ENCODE results near the gene KIN. TPM values are rescaled to one million over a fixed set of nuclear protein-coding genes. Genes with fewer than 3 reads are reported as not detected.

Gene KIN
- polyA plus RNA-seq, 2 of the 4 experiments (the other 2 are of a cell fraction), result 8.3 to 19.0 TPM

DNA sequence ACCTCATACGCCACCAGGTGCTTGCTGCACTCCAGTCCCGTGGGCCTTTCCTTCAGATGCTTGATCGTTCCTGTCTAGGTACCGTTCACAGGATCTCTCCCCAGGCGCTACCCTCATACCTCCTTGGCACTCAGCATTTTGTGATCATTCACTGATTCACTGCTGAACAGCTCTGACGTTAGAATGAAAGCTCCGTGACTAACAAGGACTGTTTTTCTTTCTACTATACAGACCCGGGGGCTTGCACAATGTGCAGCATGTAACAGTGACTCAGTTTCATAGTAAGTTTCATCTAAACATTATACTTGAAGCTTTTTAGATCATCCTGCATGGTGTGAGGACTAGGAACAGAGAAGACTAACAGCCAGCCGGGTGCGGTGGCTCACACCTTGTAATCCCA is 20.6 kb downstream of the KIN start (continued):
- TF ChIP-seq, protein P1, sequence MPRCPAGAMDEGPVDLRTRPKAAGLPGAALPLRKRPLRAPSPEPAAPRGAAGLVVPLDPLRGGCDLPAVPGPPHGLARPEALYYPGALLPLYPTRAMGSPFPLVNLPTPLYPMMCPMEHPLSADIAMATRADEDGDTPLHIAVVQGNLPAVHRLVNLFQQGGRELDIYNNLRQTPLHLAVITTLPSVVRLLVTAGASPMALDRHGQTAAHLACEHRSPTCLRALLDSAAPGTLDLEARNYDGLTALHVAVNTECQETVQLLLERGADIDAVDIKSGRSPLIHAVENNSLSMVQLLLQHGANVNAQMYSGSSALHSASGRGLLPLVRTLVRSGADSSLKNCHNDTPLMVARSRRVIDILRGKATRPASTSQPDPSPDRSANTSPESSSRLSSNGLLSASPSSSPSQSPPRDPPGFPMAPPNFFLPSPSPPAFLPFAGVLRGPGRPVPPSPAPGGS (IDR thresholded peaks at IDR 0.05), result no peak
- no peak for TF ChIP-seq KDM1A (IDR thresholded peaks at IDR 0.05; ENCODE audit: low read depth)
- TF ChIP-seq RCOR1 (IDR thresholded peaks at IDR 0.05; ENCODE audit: low read depth, low read length), result no peak

DNA sequence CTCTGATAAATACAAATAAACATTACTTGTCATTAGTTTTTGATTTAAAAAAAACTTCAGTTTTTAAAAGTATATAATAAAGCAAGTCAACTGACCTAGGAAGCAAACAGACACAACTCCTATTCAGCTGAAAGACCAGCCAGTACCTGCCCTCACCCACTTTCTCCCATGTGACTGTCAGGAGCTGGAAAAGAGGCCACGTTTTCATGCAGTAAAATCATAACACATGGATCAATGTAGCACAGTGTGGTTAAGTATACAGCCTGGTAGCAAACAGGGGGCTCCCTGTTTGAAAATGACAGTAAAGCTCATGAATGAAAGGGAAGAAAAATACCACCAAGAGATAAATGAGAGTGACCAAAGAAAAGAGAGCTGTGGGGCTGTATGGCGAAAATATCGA is 21.6 kb downstream of the KIN start:
- H3K9me3 ChIP-seq, result no peaks in the 10 kb centered on the region
- ChIA-PET CTCF (interaction anchor here (0.7 to 1.4 kb wide), 4 partner anchors 8 to 1546 kb away, joined by 3 read pairs; no protein-coding TSS in a partner anchor), POLR2A (interaction anchor here (1.3 kb wide), 1 partner anchor 22 kb away, joined by 4 read pairs; the partner anchor contains the start of genes ATP5F1C and KIN)
- no peak for TF ChIP-seq ESRRA (IDR thresholded peaks at IDR 0.05; ENCODE audit: borderline replicate concordance, low read length)
- TF ChIP-seq, protein P2, sequence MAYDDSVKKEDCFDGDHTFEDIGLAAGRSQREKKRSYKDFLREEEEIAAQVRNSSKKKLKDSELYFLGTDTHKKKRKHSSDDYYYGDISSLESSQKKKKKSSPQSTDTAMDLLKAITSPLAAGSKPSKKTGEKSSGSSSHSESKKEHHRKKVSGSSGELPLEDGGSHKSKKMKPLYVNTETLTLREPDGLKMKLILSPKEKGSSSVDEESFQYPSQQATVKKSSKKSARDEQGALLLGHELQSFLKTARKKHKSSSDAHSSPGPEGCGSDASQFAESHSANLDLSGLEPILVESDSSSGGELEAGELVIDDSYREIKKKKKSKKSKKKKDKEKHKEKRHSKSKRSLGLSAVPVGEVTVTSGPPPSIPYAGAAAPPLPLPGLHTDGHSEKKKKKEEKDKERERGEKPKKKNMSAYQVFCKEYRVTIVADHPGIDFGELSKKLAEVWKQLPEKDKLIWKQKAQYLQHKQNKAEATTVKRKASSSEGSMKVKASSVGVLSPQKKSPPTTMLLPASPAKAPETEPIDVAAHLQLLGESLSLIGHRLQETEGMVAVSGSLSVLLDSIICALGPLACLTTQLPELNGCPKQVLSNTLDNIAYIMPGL (CRISPR knock-in tag; IDR thresholded peaks at IDR 0.05; ENCODE audit: borderline replicate concordance), result no peak
- TF ChIP-seq JUNB (IDR thresholded peaks at IDR 0.05), result no peak
- TF ChIP-seq, protein P3, sequence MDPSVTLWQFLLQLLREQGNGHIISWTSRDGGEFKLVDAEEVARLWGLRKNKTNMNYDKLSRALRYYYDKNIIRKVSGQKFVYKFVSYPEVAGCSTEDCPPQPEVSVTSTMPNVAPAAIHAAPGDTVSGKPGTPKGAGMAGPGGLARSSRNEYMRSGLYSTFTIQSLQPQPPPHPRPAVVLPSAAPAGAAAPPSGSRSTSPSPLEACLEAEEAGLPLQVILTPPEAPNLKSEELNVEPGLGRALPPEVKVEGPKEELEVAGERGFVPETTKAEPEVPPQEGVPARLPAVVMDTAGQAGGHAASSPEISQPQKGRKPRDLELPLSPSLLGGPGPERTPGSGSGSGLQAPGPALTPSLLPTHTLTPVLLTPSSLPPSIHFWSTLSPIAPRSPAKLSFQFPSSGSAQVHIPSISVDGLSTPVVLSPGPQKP (IDR thresholded peaks at IDR 0.05; ENCODE audit: low read depth, low read length), result no peak
- no peak for TF ChIP-seq CHD4 (IDR thresholded peaks at IDR 0.05; ENCODE audit: borderline replicate concordance)
- TF ChIP-seq CEBPB (IDR thresholded peaks at IDR 0.05), result no peak
- no peak for TF ChIP-seq RNF2 (IDR thresholded peaks at IDR 0.05; ENCODE audit: borderline replicate concordance, low read depth)
- H3K4me1 ChIP-seq, result no peaks in the 10 kb centered on the region
- no peak overlapping the region for H3K4me2 ChIP-seq
- no peak overlapping the region for H3K27ac ChIP-seq
- ATAC-seq (no peak), FAIRE-seq (no peak), DNase-seq (ENCODE audit: low read depth in 1 of 2, low spot score in 1 of 2) (no peak)
- WGBS (ENCODE audit: missing lambda C conversion rate), result 90% methylated on average over 3 of the region's 3 CpGs
- H3K4me3 ChIP-seq, result no peak overlapping the region

DNA sequence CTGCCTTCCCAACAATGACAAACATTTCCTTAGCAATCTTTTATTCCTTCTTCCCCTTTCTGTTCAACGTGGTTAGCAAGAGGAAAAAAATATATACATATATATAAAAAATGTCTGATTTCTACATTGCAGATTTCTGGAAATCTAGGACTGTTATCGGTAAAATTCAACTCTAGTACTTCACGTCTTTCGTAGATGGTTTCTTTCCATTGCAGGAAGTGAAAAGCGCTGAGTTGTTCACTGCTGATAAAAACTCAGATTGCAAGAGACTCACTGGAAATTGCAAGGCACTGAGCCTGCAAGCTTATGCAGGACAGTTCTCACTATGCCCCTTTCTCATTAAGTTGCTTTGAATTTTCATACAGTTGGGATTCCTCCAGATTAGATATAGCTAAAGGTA is 23.9 kb downstream of the KIN start:
- DNase-seq (ENCODE audit: low read depth in 1 of 2, low spot score in 1 of 2), result no peak
- ATAC-seq, result no peak
- no peak overlapping the region for H3K27ac ChIP-seq
- no peak for FAIRE-seq
- WGBS (ENCODE audit: missing lambda C conversion rate), result 90% methylated on average over 5 of the region's 5 CpGs
- ChIA-PET CTCF (interaction anchor here (1.1 kb wide), 1 partner anchor 13 kb away, joined by 3 read pairs; no protein-coding TSS in a partner anchor), POLR2A (interaction anchor here (0.6 kb wide), 1 partner anchor 232 kb away, joined by 3 read pairs; no protein-coding TSS in a partner anchor)
- H3K4me2 ChIP-seq, result no peak overlapping the region
- H3K4me3 ChIP-seq, result no peak overlapping the region
- TF ChIP-seq, protein P4, sequence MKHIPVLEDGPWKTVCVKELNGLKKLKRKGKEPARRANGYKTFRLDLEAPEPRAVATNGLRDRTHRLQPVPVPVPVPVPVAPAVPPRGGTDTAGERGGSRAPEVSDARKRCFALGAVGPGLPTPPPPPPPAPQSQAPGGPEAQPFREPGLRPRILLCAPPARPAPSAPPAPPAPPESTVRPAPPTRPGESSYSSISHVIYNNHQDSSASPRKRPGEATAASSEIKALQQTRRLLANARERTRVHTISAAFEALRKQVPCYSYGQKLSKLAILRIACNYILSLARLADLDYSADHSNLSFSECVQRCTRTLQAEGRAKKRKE (CRISPR knock-in tag; IDR thresholded peaks at IDR 0.05; ENCODE audit: low read depth), result no peak
- TF ChIP-seq ZFP36 (IDR thresholded peaks at IDR 0.05; ENCODE audit: borderline replicate concordance, partially characterized antibody), result no peak
- no peaks in the 10 kb centered on the region for H3K4me1 ChIP-seq
- H3K9me3 ChIP-seq, result no peaks in the 10 kb centered on the region

DNA sequence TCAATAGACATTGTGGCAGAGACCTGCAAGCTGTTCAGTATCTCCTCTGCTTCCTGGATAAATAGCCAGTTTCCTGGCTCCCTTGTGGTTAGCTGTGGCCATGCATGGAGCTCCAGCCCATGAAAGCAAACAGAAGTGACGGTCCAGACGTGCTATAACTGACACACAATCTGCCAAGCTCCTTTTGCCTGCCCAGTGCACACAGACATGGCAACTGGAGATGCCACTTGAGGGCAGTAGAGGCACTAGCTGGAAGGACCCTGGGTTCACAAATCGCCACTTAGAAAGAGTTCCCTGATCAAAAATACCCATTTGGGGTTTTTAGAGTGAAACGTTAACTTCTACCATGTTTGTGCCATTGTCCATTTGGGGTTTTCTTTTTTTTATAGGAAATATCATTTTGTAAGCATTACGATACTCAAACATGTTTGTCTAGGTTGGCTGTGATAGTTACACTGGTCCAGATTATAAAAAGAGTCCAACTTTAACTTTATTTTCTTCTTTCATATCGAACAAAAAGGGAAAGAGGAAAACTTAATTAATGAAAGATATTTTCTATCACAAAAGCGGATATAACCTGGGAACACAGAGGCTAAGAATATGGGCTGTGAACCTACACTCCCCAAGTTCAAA is 31.3 kb downstream of the KIN start:
- H3K27ac ChIP-seq, result no peak overlapping the region
- no peak overlapping the region for H3K4me2 ChIP-seq
- TF ChIP-seq TFCP2L1 (CRISPR knock-in tag; IDR thresholded peaks at IDR 0.05) (no peak), SMC3 (IDR thresholded peaks at IDR 0.05) (0 out of 3 replicates have a peak, but pooled peaks have one; percentile 9), RAD21 (conservative IDR thresholded peaks at IDR 0.05 in 1 of 2, IDR thresholded peaks at IDR 0.05 in 1 of 2) (peak in 1 of 2 experiments; percentile 40; a peak in 2 of 5 replicates), EP300 (IDR thresholded peaks at IDR 0.05) (no peak)
- TF ChIP-seq, protein P5, sequence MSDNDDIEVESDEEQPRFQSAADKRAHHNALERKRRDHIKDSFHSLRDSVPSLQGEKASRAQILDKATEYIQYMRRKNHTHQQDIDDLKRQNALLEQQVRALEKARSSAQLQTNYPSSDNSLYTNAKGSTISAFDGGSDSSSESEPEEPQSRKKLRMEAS (IDR thresholded peaks at IDR 0.05), result no peak
- TF ChIP-seq, protein P6, sequence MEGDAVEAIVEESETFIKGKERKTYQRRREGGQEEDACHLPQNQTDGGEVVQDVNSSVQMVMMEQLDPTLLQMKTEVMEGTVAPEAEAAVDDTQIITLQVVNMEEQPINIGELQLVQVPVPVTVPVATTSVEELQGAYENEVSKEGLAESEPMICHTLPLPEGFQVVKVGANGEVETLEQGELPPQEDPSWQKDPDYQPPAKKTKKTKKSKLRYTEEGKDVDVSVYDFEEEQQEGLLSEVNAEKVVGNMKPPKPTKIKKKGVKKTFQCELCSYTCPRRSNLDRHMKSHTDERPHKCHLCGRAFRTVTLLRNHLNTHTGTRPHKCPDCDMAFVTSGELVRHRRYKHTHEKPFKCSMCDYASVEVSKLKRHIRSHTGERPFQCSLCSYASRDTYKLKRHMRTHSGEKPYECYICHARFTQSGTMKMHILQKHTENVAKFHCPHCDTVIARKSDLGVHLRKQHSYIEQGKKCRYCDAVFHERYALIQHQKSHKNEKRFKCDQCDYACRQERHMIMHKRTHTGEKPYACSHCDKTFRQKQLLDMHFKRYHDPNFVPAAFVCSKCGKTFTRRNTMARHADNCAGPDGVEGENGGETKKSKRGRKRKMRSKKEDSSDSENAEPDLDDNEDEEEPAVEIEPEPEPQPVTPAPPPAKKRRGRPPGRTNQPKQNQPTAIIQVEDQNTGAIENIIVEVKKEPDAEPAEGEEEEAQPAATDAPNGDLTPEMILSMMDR (IDR thresholded peaks at IDR 0.05), result peak; percentile 26; the same call in 2 of the 3 replicates
- 88% methylated on average over 7 of the region's 7 CpGs for WGBS (ENCODE audit: missing lambda C conversion rate)
- no peaks in the 10 kb centered on the region for H3K4me1 ChIP-seq
- ATAC-seq (peak in 1 of 2 experiments; percentile 68; a peak in 3 of 6 replicates), DNase-seq (ENCODE audit: low read depth in 1 of 2, low spot score in 1 of 2) (peak; percentile 12 to 45), FAIRE-seq (no peak)
- POLR2A ChIA-PET, result interaction anchor here (0.7 kb wide), 1 partner anchor 31 kb away, joined by 3 read pairs; the partner anchor contains the start of genes ATP5F1C and KIN
- no peak overlapping the region for H3K4me3 ChIP-seq
- no peaks in the 10 kb centered on the region for H3K9me3 ChIP-seq
- CTCF ChIA-PET, result interaction anchor here (2.0 kb wide), 1 partner anchor 17 kb away, joined by 7 read pairs; no protein-coding TSS in a partner anchor
